ENCODE results near the gene CSTB.

CSTB gene

DNA sequence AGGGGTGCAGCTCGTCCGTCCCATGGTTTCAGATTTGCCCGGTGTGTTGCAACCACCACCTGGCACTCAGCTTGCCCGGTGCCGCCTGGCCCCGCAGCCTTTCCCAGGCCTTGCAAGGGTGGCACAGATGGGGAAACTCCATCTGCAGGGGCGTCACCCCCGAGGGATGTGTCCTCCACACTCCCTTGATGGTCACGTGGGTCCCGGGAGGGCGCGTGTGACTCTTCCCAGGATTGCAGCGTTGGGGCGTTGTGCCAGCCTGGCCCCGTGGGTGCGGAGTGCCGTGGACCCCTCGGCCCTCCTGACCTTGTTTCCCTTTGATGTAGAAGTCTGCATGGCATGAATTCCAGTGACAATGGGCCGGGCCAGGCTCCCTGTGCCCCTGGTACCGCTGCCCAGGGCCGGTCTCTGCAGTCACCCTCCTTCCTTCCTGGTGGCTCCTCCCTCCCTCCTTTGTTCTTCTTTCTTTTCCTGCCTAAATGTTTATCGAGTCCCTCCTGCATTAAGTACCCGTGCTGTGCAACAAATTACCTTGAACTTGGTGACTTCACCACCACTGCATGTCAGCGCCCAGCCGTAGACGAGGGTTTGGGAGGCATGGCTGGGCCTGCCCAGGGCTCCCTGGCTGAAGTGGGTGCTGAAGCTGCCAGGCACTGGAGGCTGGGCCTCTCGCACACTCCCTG is 36.2 kb upstream of the CSTB start:
- DNase-seq, result no peak
- in situ Hi-C loops (cut with MboI; ENCODE audit: low pct_unique_long_range_greater_than_20kb, low sequenced_read_pairs), result loop anchor here (25.0 kb wide), 2 partner anchors 125 to 525 kb away; partner anchors contain the start of gene CFAP410

DNA sequence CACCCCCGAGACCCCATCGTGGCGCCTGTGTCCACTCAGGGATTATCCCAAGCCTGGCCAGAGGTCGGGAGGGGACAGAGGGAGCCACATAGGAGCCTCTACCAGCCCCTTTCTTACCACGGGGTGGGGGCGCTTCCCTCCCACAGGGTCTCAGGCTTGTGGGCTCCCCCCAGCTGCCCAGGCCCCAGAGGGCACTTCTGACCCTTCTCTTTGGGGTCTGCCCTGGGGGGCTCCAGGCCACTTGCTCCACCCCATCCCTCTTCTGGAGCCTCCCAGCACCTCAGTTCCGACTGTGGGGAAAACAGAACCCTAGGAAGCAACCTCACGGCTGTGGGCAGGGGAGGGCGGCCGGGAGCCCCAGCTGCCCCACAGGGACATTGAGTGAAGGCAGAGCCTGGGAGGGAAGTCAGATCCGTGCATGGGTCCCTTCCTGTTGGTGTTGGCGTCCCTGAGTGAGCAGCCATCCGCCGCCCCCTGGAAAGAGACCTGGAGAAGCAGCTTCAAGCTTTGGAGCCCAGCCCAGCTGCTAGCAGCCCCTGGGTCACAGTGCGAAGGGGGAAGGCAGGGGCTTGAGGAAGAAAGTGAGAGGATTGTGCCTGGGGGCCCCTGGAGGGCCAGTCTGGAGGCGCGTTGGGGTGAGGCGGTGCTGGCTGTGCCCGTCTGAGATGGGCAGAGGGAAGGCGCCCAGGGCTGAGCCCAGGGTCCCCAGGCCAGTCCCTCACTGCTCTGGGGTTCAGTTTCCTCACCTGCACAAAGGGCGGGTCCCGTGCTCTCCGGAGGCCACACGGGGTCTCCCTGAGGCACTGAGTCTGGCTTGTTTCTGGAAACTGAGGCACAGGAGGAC is 35.4 kb upstream of the CSTB start:
- in situ Hi-C loops (cut with MboI; ENCODE audit: low pct_unique_long_range_greater_than_20kb, low sequenced_read_pairs), result loop anchor here (25.0 kb wide), 2 partner anchors 126 to 526 kb away; partner anchors contain the start of gene CFAP410
- DNase-seq, result no peak

DNA sequence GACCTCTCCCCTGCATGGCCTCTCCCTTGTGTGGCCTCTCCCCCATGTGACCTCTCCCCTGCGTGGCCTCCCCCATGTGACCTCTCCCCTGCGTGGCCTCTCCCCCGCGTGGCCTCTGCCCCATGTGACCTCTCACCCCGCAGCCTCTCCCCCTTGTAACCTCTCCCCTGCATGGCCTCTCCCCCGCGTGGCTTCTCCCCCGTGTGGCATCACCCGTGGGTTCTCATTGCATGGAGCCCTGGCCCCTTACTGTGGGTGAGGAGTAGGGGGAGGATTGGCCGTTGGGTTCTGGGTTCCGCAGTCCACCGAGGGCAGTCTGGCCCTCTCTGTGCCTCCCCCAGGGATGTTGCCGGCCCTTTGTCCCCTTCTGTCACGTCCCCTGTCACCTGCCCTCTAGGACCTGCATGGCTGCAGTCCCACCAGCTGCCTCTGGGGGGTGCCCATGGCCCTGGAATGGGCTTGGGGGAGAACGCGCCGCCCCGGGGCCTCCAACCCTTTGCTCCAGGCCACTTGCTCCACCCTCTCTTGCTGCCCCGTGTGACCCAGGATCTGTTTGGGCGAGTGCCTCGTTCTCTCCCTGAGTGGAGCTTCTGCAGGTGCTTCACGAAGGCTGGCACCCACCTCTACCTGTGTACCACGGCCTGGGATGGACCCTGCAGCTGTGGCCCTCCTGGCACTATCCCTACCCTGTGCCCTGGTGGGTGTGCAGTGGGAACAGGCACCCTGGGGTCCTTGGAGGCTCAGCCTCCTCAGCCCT is 34.6 kb upstream of the CSTB start:
- in situ Hi-C loops (cut with MboI; ENCODE audit: low pct_unique_long_range_greater_than_20kb, low sequenced_read_pairs), result loop anchor here (25.0 kb wide), 2 partner anchors 127 to 527 kb away; partner anchors contain the start of gene CFAP410
- DNase-seq, result peak; percentile 91

DNA sequence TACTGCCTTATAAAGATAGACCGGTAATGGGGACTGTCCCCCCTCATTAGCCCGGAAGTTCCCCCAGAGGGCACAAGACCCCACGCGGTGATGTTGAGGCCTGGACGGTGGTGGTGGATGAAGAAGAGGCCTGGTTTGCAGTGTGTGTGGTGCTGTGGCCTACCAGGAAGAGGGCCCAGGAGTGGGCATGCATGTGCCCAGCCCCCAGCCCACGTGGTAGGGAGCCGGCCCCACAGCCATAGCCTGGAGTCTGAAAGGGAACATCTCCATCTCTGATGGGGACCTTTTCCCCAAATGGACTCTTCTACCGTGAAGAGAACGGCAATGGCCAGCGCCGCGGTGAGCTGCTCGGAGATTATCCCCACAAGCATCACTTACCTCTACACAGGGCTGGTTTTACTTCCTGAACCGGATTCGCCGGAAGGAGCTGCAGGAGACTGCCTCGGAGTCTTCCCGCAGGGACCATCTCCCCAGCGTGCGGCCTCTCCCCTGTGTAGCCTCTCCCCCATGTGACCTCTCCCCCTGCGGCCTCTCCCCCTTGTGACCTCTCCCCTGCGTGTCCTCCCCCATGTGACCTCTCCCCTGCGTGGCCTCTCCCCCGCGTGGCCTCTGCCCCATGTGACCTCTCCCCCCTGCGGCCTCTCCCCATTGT is 33.9 kb upstream of the CSTB start:
- DNase-seq, result no peak
- in situ Hi-C loops (cut with MboI; ENCODE audit: low pct_unique_long_range_greater_than_20kb, low sequenced_read_pairs), result loop anchor here (25.0 kb wide), 2 partner anchors 127 to 527 kb away; partner anchors contain the start of gene CFAP410

DNA sequence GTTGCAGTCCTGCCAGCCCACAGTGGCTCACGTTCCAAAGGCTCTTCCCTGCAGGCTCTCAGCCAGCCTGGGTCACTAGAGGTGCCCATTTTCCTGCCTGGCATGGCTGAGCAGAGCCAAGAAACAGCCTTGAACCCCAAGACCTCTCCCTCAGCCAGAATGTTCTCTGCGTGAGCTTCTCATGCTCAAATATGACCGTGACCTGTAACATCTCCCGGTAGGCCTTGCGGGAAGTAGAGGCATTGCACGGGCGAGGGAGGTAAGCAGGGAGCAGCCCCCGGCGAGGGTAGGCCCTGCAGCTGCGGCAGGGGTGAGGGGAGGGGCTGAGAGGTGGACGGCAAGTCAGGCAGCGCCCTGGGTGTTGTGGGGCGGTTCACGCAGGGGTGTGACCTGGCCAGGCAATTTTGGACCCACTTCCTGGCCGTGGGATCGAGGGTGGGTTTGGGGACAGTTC is 33.3 kb upstream of the CSTB start:
- in situ Hi-C loops (cut with MboI; ENCODE audit: low pct_unique_long_range_greater_than_20kb, low sequenced_read_pairs), result loop anchor here (25.0 kb wide), 2 partner anchors 128 to 528 kb away; partner anchors contain the start of gene CFAP410
- DNase-seq, result no peak

DNA sequence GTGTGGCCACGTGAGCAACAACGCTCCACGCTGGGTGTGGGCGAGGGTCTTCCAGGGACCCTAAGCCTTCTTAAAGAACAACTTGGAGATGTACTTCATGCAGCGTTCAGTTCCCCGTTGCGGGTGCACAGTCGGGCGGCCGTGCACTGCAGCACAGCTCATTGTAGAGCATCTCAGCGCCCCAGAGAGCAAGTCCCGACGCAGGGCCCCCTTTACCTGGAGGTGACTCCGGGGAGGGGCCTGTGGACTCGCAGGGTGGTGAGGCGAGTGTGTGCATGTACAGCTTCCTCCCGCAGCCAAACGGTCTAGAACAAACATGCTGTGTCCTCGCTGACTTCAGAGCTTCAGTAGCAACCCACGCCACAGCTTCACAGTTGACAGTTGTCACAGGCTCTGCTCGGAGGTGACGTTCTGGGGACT is 32.7 kb upstream of the CSTB start:
- DNase-seq, result no peak
- in situ Hi-C loops (cut with MboI; ENCODE audit: low pct_unique_long_range_greater_than_20kb, low sequenced_read_pairs), result loop anchor here (25.0 kb wide), 2 partner anchors 128 to 528 kb away; partner anchors contain the start of gene CFAP410

DNA sequence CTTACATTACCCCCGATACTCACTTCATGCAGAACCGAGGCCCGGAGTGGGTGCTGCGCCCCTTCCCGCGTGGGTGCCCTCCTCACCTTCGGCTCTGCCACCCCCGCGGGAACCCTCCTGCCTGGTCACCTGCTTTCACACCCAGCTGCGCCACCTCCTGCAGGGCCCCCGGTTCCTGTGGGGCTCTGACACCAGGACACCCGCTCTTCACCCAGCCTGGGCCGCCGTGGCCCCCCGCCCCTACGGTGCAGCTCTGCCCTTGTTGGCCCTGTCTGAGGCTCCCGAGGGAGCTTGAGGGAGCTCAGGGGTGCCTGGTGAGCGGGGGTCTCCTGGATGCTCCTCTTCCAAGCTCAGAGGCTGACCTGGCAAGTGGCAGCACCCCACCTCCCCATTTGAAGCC is 32.3 kb upstream of the CSTB start:
- DNase-seq, result no peak
- in situ Hi-C loops (cut with MboI; ENCODE audit: low pct_unique_long_range_greater_than_20kb, low sequenced_read_pairs), result loop anchor here (25.0 kb wide), 2 partner anchors 129 to 529 kb away; partner anchors contain the start of gene CFAP410

DNA sequence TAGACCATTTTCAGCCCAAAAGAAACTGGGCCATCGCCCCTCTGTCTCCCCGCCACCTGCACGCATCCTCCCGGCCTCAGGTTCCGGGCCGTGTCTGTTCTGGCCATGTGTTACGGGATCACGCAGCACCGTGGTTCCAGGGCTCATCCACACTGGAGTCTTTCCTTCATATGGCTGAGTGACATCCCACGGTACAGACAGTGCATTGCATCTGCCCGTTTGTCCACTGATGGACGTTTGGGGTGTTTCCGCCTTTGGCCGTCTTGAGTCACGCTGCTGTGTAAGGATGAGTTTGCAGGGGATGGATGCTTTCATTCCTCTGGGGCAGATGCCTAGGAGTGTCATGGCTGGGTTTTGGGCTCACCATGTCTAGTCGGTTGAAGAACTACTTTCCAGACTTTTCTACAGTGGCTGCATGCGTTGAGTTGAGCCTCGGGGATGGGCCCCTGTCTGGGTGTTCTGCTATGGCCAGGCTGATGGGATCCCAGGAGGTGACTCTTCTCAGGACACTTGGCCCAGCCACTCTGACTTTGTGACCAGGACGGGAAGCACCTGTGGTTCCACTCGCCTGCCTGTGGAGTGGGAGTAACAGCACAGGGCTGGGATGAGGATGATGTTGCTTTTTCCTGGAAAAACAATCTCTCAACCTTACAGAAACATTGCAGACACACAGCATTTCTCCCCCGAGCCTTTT is 30.1 kb upstream of the CSTB start:
- in situ Hi-C loops (cut with MboI; ENCODE audit: low pct_unique_long_range_greater_than_20kb, low sequenced_read_pairs), result loop anchor here (25.0 kb wide), 2 partner anchors 131 to 531 kb away; partner anchors contain the start of gene CFAP410
- no peak for DNase-seq

DNA sequence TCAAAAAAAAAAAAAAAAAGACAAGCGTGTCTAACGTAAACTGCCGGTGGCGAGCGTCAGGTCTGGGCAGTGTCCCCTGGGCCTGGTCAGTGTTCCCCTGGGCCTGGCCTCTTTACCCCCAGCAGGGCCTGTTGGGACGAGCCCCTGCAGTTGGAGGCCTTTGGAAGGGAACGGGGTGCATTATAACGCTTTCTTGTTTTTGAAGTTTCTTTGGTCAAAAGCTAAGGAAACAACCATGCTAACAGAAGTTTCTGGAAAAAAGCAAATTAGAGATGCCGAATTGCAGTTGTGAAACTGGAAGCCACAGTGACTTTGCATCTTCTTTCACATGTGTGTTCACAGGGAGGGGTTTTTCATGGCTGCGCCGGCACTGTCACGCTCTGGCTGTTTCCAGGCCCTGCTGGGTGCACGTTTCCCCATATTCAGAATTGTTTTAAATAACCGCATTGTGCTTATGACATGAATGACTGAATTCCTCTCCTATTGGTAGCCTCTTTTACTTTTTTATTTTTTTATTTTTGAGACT is 29.2 kb upstream of the CSTB start:
- in situ Hi-C loops (cut with MboI; ENCODE audit: low pct_unique_long_range_greater_than_20kb, low sequenced_read_pairs), result loop anchor here (25.0 kb wide), 2 partner anchors 132 to 532 kb away; partner anchors contain the start of gene CFAP410
- DNase-seq, result no peak

DNA sequence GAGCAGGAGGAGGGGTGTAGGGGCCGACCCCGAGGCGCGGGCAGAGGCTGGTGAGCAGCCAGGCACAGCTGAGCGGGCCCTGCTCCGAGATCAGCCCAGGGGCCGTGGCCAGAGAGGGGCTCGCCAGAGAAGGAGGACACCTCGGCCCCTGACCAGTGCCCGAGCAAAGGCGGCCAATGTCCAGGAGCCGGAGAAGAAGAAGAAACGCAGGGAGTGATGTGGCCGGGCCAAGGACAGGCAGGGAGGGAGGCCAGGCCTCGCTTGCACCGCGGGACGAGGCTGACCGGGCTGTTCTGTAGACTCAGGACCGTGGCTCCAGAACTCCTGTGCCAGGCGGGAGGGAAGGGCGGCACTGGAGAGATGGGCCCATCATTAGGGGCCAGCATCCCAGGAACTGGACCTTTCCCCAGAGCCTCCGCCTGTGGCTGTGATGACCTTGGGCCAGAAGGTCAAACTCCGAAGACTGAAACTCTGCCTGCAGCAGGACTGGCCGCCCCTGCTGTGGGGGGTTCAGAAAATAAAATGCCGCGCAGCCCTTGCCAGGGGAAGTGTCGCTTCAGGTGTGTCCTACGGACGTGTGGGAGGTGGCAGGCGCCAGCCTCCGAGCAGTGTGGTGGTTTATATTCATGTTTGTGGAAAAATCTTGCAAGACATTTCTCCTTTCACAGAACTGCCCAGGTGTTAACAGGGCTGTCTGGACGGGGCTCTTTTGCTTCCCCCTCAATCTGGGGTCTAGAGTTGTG is 27.6 kb upstream of the CSTB start:
- no peak for DNase-seq
- in situ Hi-C loops (cut with MboI; ENCODE audit: low pct_unique_long_range_greater_than_20kb, low sequenced_read_pairs), result loop anchor here (25.0 kb wide), 2 partner anchors 134 to 534 kb away; partner anchors contain the start of gene CFAP410

DNA sequence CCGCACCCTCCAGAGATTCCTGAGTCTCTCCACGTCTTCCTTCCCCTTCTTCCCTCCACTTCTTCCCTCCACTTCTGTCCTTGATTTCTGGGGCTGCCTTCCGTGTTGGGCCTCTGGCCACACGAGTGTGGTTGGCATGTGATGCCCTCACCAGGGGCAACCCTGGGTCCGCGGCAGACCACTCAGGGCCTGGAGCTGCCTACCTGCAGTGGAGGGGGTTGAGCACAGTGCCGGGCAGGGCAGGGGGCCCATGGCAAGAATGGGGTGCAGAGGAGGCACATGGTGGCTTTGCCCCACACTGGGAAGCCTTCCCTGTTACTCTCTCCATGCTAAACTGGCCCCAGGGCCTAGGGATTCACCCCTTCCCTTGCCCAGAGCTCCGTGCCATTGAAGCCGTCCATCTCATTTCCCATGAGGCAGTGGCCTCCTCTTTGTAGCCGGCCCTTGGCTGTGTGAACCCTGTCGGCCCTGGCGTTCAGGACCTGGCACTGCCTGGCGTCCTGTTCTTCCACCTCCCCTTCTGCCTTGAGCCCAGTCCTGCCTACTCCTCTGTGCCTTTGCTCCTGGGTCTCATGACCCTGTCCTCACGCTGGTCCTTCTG is 26.7 kb upstream of the CSTB start:
- in situ Hi-C loops (cut with MboI; ENCODE audit: low pct_unique_long_range_greater_than_20kb, low sequenced_read_pairs), result loop anchor here (25.0 kb wide), 2 partner anchors 134 to 534 kb away; partner anchors contain the start of gene CFAP410
- no peak for DNase-seq

DNA sequence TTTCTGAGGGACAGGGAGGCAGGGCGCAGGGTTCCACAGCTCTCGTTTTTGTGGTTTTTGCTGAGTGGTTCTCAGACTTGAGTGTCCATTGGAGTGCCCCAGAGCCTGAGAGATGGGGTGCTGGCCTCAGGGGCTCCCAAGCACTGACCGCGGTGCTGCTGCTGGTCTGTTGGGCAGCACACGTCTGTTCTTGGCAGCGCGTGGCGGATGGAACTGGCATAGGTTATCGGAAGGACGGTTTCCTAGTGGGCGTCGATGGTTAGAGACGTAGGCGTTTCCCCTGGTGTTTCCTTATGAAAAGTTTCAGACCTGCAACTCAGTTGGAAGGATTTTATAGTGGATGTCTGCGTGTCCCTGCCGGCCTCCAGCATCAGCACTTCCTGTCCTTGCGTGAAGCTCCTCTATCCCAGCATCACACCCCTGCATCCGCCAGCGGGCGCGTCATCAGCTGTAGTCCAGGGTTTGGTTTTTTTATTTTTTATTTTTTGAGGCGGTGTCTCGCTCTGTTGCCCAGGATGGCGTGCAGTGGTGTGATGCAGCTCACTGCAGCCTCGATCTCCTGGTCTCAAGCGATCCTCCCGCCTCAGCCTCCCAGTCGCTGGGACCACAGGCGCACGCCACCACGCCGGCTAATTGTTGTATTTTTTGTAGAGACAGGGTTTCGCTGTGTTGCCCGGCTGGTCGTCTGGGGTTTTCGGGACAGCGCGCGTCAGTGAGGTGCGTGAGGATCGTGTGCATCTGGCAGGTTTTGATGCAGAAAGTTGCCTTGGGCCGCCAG is 25.1 kb upstream of the CSTB start:
- in situ Hi-C loops (cut with MboI; ENCODE audit: low pct_unique_long_range_greater_than_20kb, low sequenced_read_pairs), result loop anchor here (25.0 kb wide), 2 partner anchors 136 to 536 kb away; partner anchors contain the start of gene CFAP410
- no peak for DNase-seq

DNA sequence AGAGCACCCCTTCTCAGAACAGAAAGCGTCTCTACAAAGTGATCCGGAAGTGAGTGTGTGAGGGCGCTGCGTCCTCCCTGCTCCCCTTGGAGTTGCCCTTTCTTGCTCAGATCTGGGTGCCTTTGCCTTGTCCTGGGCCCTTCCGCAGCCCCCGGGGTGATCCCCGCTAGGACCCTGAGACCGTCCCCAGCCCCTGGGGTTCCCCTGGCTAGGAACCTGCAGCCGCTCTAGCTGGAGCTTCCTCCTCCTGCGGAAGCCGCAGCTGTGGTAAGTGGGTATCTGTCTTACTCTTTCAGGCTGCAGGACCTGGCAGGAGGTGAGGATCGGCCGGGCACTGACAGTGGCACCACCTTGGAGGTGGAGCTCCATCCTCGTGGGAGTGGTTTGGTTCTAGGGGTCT is 24.5 kb upstream of the CSTB start:
- DNase-seq, result no peak
- in situ Hi-C loops (cut with MboI; ENCODE audit: low pct_unique_long_range_greater_than_20kb, low sequenced_read_pairs), result loop anchor here (25.0 kb wide), 2 partner anchors 137 to 537 kb away; partner anchors contain the start of gene CFAP410

DNA sequence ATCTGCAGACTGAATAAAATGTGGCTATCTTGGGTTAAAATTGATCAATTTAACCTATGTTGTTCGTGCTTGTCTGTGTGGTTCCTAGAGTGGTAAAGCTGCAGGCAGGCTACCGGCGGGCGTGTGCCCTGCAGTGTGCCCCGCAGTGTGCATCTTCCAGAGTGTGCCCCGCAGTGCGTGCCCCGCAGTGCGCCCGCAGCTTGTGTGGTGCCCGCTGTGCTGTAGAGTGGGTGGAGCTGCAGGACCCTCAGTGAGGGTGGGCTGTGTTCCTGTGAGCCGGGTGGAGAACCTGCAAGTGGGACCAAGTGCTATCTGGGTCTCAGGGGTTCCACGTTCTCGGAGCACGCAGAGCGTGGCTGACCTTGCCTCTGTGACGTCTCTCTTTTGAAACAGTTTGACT is 24.0 kb upstream of the CSTB start:
- no peak for DNase-seq
- in situ Hi-C loops (cut with MboI; ENCODE audit: low pct_unique_long_range_greater_than_20kb, low sequenced_read_pairs), result loop anchor here (25.0 kb wide), 2 partner anchors 137 to 537 kb away; partner anchors contain the start of gene CFAP410

DNA sequence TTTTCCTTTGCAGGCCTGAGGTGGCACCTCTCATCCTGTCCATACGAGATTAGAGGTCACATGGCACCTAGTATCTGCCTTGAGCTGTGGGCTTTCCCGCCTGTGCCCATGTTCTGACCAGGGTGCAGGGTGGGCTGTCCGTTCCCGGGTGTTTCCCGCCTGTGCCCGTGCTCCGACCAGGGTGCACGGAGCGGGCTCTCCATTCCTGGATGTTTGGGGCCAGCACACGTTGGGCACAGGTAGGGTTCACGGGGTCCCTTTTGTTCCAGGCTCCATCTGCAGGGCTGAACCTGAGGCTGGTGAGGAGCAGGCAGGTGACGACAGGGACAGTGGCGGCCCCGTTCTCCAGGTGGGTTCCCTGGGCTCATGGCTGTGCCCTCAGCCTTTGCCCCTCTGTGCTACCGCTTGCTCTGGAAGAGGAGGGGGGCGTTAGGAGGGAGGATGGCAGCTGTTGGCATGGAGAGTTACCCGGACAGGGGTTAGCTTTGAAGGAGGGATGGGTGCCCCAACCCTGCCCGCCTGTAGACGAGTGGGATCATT is 23.3 kb upstream of the CSTB start:
- in situ Hi-C loops (cut with MboI; ENCODE audit: low pct_unique_long_range_greater_than_20kb, low sequenced_read_pairs), result no loop called here

More for the DNA sequence above, 23.3 kb upstream of the CSTB start:
- no peak for DNase-seq

Measured in KBM-7 (cell line).